Measurements from ENCODE around the gene GAGE12J. TPM values are rescaled to one million over a fixed set of nuclear protein-coding genes. Genes with fewer than 3 reads are reported as not detected.

Gene GAGE12J, protein sequence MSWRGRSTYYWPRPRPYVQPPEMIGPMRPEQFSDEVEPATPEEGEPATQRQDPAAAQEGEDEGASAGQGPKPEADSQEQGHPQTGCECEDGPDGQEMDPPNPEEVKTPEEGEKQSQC
- not detected in 2 replicates for total RNA-seq

DNA sequence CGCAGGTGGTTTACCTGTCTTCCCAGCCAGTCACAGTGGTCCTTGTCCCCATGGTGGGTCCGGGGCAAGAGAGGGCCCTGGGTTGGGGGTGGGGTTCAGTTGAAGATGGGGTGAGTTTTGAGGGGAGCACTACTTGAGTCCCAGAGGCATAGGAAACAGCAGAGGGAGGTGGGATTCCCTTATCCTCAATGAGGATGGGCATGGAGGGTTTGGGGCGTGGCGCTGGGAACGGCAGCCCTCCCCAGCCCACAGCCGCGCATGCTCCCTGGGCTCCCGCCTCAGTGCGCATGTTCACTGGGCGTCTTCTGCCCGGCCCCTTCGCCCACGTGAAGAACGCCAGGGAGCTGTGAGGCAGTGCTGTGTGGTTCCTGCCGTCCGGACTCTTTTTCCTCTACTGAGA lies at the start of gene GAGE12J:
GAGE12J (plus strand) TSS at position 301 of the 400 bp plus-strand sequence. CDS start 1,157 bp downstream, outside the sequence.

DNA sequence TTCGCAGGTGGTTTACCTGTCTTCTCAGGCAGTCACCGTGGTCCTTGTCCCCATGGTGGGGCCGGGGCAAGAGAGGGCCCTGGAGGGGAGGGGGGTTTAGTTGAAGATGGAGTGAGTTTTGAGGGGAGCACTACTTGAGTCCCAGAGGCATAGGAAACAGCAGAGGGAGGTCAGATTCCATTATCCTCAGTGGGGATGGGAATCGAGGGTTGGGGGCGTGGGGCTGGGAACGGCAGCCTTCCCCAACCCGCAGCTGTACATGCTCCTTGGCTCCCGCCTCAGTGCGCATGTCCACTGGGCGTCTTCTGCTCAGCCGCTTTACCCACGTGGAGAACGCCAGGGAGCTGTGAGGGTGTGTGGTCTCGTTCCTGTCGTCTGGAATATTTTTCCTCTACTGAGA lies 18.5 kb upstream of the GAGE12J start, which contains the start of gene GAGE10:
GAGE10 (plus strand) TSS at position 301 of the 400 bp plus-strand sequence. CDS start 1,214 bp downstream, outside the sequence.

DNA sequence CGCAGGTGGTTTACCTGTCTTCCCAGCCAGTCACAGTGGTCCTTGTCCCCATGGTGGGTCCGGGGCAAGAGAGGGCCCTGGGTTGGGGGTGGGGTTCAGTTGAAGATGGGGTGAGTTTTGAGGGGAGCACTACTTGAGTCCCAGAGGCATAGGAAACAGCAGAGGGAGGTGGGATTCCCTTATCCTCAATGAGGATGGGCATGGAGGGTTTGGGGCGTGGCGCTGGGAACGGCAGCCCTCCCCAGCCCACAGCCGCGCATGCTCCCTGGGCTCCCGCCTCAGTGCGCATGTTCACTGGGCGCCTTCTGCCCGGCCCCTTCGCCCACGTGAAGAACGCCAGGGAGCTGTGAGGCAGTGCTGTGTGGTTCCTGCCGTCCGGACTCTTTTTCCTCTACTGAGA lies 9.4 kb downstream of the GAGE12J start, which contains the start of gene GAGE13:
GAGE13 (plus strand) TSS at position 301 of the 400 bp plus-strand sequence. CDS start 1,156 bp downstream, outside the sequence.

Other genes starting within 250 kb of the GAGE12J start
- 15.1 and 16.6 TPM in 2 replicates for gene PRAF2, start 248.0 kb upstream of the GAGE12J start, total RNA-seq
- gene WDR45, start 242.2 kb upstream of the GAGE12J start, total RNA-seq = 71.3 and 72.2 TPM in 2 replicates
- gene GPKOW, start 198.3 kb upstream of the GAGE12J start, total RNA-seq = 15.4 and 16.9 TPM in 2 replicates
- gene MAGIX, start 159.3 kb upstream of the GAGE12J start, total RNA-seq = 1.9 and 2.2 TPM in 2 replicates
- 26.4 and 35.5 TPM in 2 replicates for gene PLP2, start 150.1 kb upstream of the GAGE12J start, total RNA-seq
- 9.6 and 13.0 TPM in 2 replicates for gene PRICKLE3, start 135.7 kb upstream of the GAGE12J start, total RNA-seq
- 0.49 and 0.73 TPM in 2 replicates for gene SYP, start 121.8 kb upstream of the GAGE12J start, total RNA-seq
- gene CACNA1F, start 88.7 kb upstream of the GAGE12J start, total RNA-seq = not detected in 2 replicates
- 13.6 and 14.1 TPM in 2 replicates for gene CCDC22, start 86.6 kb upstream of the GAGE12J start, total RNA-seq
- not detected in 2 replicates for gene FOXP3, start 57.3 kb upstream of the GAGE12J start, total RNA-seq
- gene PPP1R3F, start 52.2 kb upstream of the GAGE12J start, total RNA-seq = 5.6 and 7.0 TPM in 2 replicates
- gene GAGE10, start 18.4 kb upstream of the GAGE12J start, total RNA-seq = not detected in 2 replicates
- gene GAGE13, start 9.5 kb downstream of the GAGE12J start, total RNA-seq = not detected in 2 replicates
- gene GAGE12C, start 210.1 kb downstream of the GAGE12J start, total RNA-seq = not detected in 2 replicates
- gene GAGE12D, start 219.7 kb downstream of the GAGE12J start, total RNA-seq = not detected in 2 replicates
- not detected in 2 replicates for gene GAGE12E, start 229.3 kb downstream of the GAGE12J start, total RNA-seq
- not detected in 2 replicates for gene GAGE12F, start 238.8 kb downstream of the GAGE12J start, total RNA-seq
- gene GAGE12G, start 248.4 kb downstream of the GAGE12J start, total RNA-seq = not detected in 2 replicates